ENCODE results near the gene TAF11L14.

TAF11L14 gene

DNA sequence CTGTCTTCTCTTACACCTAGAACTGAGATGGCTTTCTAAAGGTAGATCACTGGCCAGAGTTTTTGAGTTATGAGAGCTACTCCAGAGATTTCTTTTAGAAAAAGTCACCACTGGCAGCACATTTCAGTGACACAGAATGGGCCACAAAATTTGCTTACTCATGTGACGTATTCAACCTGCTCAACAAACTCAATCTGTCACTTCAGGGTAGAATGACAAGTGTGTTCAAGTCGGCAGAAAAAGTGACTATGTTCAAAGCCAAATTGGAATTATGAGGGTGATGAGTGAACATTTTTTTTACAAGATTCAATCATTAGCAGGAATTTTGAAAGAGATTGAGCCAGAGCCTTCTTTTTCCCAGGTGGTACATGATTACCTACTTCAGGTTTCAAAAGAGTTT lies 46.5 kb downstream of the TAF11L14 start:
- DNase-seq, result no peak
